ENCODE results near the gene CAMK2D.

The CAMK2D gene

DNA sequence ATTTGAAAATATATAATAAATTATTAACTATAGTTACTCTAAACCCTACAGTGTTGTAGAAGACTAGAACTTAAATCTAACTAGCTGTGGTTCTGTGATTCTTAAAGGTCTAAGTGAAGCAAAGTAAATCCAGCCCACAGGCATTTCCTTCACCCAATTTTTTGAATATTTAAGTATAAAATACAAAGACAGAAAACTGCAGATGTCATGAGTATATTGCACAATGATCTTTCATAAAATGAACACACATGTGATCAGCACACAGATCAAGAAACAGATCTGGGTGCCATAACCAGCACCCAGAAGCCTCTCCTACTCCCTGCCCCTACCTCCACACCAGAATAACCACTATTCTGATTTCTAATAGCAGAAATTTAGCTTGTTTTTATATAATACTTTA, 82.9 kb downstream of the CAMK2D start:
- H3K4me3 ChIP-seq (ENCODE audit: low read length): no peak overlapping the region
- DNase-seq (ENCODE audit: low read depth): no peak
- TF ChIP-seq, protein P1, sequence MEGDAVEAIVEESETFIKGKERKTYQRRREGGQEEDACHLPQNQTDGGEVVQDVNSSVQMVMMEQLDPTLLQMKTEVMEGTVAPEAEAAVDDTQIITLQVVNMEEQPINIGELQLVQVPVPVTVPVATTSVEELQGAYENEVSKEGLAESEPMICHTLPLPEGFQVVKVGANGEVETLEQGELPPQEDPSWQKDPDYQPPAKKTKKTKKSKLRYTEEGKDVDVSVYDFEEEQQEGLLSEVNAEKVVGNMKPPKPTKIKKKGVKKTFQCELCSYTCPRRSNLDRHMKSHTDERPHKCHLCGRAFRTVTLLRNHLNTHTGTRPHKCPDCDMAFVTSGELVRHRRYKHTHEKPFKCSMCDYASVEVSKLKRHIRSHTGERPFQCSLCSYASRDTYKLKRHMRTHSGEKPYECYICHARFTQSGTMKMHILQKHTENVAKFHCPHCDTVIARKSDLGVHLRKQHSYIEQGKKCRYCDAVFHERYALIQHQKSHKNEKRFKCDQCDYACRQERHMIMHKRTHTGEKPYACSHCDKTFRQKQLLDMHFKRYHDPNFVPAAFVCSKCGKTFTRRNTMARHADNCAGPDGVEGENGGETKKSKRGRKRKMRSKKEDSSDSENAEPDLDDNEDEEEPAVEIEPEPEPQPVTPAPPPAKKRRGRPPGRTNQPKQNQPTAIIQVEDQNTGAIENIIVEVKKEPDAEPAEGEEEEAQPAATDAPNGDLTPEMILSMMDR (IDR thresholded peaks at IDR 0.05; ENCODE audit: insufficient read depth, low read depth, low read length, missing control alignments): no peak

DNA sequence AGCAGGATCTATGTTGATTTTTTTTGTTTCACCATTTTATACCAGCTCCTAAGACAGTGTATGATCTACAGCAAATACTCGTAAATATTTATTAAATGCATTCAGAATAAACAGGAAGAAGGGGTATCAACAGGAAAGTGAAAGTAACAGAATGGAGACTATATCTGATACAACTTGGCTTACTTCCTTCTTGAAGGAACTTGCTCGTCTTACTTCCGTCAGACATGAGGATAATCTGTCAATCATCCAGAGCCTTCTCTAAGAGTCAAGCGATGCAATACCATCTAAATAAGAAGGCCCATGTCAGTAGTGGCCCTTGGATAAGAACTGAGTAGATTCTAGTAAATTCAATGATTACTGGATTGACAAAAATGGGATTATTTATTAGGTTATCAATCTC, 84.2 kb downstream of the CAMK2D start:
- TF ChIP-seq, protein P1 (IDR thresholded peaks at IDR 0.05; ENCODE audit: insufficient read depth, low read depth, low read length, missing control alignments): no peak
- H3K4me3 ChIP-seq (ENCODE audit: low read length): no peak overlapping the region
- DNase-seq (ENCODE audit: low read depth): no peak

DNA sequence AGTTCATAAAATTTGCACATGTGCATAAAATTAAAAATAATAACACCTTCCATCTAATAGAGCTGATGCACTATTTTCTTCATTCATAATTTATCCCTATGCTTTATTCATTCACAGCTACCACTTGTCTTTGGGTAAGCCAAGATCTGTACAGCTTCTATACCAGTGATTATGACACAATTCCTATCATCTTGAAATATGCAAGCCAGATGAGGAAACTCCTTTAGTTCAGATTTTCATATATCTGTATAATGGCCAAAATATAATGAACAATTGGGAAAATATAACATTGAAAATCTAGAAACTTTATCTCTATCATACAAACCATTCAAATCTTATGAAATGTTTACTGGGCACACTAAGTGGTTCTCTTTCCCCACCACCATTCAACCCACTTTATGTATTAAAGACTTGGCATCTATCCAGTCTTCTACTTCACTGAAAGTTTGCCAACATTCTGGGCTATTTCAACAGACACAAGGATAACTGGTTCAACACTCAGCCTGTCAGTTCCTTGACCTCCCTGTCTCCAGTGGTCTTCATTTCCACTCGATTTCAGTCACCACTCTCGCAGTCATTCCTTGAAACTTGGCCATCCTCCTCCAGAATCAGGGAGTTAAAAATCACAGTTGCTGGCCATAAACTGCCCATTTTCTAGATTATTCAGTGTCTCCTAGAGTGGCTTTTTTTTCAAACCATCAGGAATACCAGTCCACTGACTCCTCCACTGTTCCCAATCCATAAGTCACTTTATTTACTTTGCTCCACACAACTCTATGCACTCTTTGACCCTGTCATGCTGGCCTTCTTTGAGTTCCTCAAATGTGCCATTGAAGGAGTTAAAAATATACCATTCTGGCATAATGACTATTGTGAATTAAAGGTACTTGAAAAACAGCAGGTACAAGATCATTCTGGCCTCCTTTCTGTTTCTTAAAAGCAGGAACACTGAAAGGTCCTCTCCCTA, 85.5 kb downstream of the CAMK2D start:
- DNase-seq (ENCODE audit: low read depth): peak; percentile 45
- no peak overlapping the region for H3K4me3 ChIP-seq (ENCODE audit: low read length)
- TF ChIP-seq, protein P1 (IDR thresholded peaks at IDR 0.05; ENCODE audit: insufficient read depth, low read depth, low read length, missing control alignments): no peak

DNA sequence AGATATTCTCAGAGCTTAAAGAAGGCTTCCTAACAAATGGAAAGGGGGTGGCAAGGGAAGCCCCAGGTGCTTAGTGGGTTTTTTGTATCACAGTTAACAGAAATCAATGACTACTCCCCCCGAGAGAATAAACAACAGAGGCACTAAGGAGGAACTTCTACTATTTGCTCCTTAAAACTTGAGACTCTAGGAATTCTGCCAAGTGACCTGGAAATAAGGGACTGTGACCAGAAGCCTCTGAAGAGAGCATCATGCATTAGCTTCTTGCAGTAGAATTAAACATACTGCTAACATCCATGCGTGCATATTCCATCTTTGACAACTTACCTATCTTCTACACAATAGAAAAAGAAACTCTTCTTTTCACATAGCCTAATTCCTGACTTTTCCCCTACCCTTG, 86.8 kb downstream of the CAMK2D start:
- no peak overlapping the region for H3K4me3 ChIP-seq (ENCODE audit: low read length)
- no peak for DNase-seq (ENCODE audit: low read depth)
- TF ChIP-seq, protein P1 (IDR thresholded peaks at IDR 0.05; ENCODE audit: insufficient read depth, low read depth, low read length, missing control alignments): no peak

DNA sequence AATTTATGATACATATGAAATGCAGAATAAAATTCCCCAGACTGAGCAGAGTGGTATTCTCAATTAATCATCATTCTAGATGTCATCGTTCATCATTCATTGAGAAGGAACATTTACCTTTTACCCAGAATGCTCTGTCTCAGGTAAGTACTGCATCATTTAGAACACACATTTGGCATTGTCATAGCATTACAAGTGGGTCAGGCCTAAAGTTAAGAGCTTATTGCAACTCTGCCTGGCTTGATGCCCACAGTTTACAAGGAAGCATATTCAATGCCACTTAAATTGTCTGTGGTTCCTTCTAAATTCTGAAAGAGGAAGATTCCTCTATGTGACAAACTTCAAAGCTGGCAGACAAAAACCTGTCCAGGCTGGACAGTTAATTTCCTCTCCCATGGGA, 87.3 kb downstream of the CAMK2D start:
- TF ChIP-seq, protein P1 (IDR thresholded peaks at IDR 0.05; ENCODE audit: insufficient read depth, low read depth, low read length, missing control alignments): no peak
- no peak overlapping the region for H3K4me3 ChIP-seq (ENCODE audit: low read length)
- DNase-seq (ENCODE audit: low read depth): peak; percentile 23

DNA sequence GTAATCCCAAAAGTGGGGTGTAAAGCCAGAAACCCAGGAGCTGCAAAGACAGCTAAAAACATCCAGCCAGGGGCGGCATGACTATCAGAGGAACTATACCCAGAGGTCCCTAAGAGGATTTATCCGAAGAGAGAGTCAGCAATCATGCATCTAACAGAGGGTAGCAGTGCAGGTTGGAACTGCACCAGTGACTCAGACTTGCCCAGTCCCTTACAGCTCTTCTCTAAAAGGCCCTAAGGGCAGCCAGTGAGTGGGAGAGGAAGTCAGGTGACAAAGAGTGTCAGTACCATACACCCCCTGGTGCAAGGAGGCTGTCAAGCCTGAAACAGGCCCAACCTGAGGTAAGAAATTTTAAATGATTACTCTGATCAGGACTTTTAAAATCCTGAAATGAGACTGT, 88.1 kb downstream of the CAMK2D start:
- DNase-seq (ENCODE audit: low read depth): peak; percentile 85
- TF ChIP-seq, protein P1 (IDR thresholded peaks at IDR 0.05; ENCODE audit: insufficient read depth, low read depth, low read length, missing control alignments): peak; percentile 22
- no peak overlapping the region for H3K4me3 ChIP-seq (ENCODE audit: low read length)

All from epithelial cell of esophagus (primary cell).